Neural cell (in vitro differentiated cells): Measurements from ENCODE around the gene TFPT. TPM values are rescaled to one million over a fixed set of nuclear protein-coding genes. Genes with fewer than 3 reads are reported as not detected.

Experiments
- H2AFZ ChIP-seq: fragments of 200-600, 300-800 bp; sonication (generic), shearing (Covaris generic); 2 replicates; pipeline ENCODE4 v1.6.0; 2014; ENCODE audit warnings: low read depth, mild to moderate bottlenecking, antibody characterized with exemption, low read length, moderate library complexity
- H3F3A ChIP-seq: fragments of 200-600 bp; shearing (Covaris generic); 2 replicates; pipeline ENCODE4 v1.6.1; 2016; ENCODE audit warnings: mild to moderate bottlenecking, moderate library complexity, mixed read lengths, antibody characterized with exemption, low read length; ENCODE audit not compliant: insufficient read depth, poor library complexity, severe bottlenecking
- H3K27ac ChIP-seq: fragments of 200-600, 300-800 bp; sonication (generic), shearing (Covaris generic); 2 replicates; pipeline ENCODE4 v1.5.1; 2014; ENCODE audit warnings: mild to moderate bottlenecking, low read length, moderate library complexity
- H3K27me3 ChIP-seq: fragments of 300-800, 200-600 bp; sonication (generic), shearing (Covaris generic); 2 replicates; pipeline ENCODE4 v1.6.0; 2014; ENCODE audit warnings: mild to moderate bottlenecking, low read depth, low read length, moderate library complexity; ENCODE audit not compliant: insufficient read depth
- H3K36me3 ChIP-seq: fragments of 300-800, 200-600 bp; sonication (generic), shearing (Covaris generic); 2 replicates; pipeline ENCODE4 v1.5.1; 2014; ENCODE audit warnings: mild to moderate bottlenecking, antibody characterized with exemption, low read length, moderate library complexity; ENCODE audit not compliant: insufficient read depth
- H3K4me2 ChIP-seq: fragments of 300-800, 200-600 bp; sonication (generic), shearing (Covaris generic); 2 replicates; pipeline ENCODE4 v1.6.0; 2014; ENCODE audit warnings: mild to moderate bottlenecking, low read length
- H3K4me3 ChIP-seq: fragments of 300-800, 200-600 bp; sonication (generic), shearing (Covaris generic); 2 replicates; pipeline ENCODE4 v1.5.1; 2014; ENCODE audit warnings: mild to moderate bottlenecking, low read length, moderate library complexity
- H3K79me2 ChIP-seq: fragments of 200-600 bp; shearing (Covaris generic); replicated peaks from 2 replicates; pipeline ENCODE4 v1.6.0; 2014; ENCODE audit warnings: mild to moderate bottlenecking, low read length, moderate library complexity; ENCODE audit not compliant: insufficient read depth
- H3K9ac ChIP-seq: fragments of 300-800, 200-600 bp; sonication (generic), shearing (Covaris generic); 2 replicates; pipeline ENCODE4 v1.6.1; 2016; ENCODE audit warnings: mild to moderate bottlenecking, low read length, mixed read lengths
- H3K9me2 ChIP-seq: fragments of 200-600 bp; shearing (Covaris generic); 2 replicates; pipeline ENCODE4 v1.6.1; 2016; ENCODE audit warnings: mild to moderate bottlenecking, low read length, mixed read lengths; ENCODE audit not compliant: insufficient read depth
- H3K9me3 ChIP-seq: fragments of 200-600, 300-800 bp; sonication (generic), shearing (Covaris generic); 2 replicates; pipeline ENCODE4 v1.6.1; 2016; ENCODE audit warnings: mild to moderate bottlenecking, mixed run types, low read length, moderate library complexity, mixed read lengths
- H4K20me1 ChIP-seq: fragments of 200-600 bp; shearing (Covaris generic); 2 replicates; pipeline ENCODE4 v1.6.1; 2016; ENCODE audit warnings: mild to moderate bottlenecking, mixed run types; ENCODE audit not compliant: insufficient read depth
- EP300 ChIP-seq: fragments of 450-650 bp; conservative IDR thresholded peaks from 2 replicates; pipeline ENCODE4 v1.6.1; 2014; ENCODE audit warnings: antibody characterized with exemption, mild to moderate bottlenecking, moderate library complexity; ENCODE audit not compliant: poor library complexity, severe bottlenecking
- EZH2 ChIP-seq: fragments of 200-600, 300-800 bp; shearing (Covaris generic), sonication (generic); IDR thresholded peaks from 2 replicates; pipeline ENCODE4 v1.6.1; 2014; ENCODE audit warnings: antibody characterized with exemption, low read length, borderline replicate concordance, mild to moderate bottlenecking; ENCODE audit not compliant: insufficient read depth, poor library complexity, severe bottlenecking
- MXI1 ChIP-seq: fragments of 450-650 bp; conservative IDR thresholded peaks from 2 replicates; pipeline ENCODE4 v1.6.1; 2014; ENCODE audit warnings: antibody characterized with exemption, mild to moderate bottlenecking; ENCODE audit not compliant: poor library complexity, severe bottlenecking
- POLR2AphosphoS5 ChIP-seq: IDR thresholded peaks from 2 replicates; pipeline ENCODE4 v1.6.1; 2012
- RAD21 ChIP-seq: fragments of 450-650 bp; conservative IDR thresholded peaks from 2 replicates; pipeline ENCODE4 v1.6.1; 2014; ENCODE audit warnings: antibody characterized with exemption, mild to moderate bottlenecking, moderate library complexity
- REST ChIP-seq: IDR thresholded peaks from 2 replicates; pipeline ENCODE4 v1.6.1; 2012; ENCODE audit warnings: borderline replicate concordance
- SMC3 ChIP-seq: fragments of 450-650 bp; conservative IDR thresholded peaks from 2 replicates; pipeline ENCODE4 v1.6.1; 2014; ENCODE audit warnings: antibody characterized with exemption, mild to moderate bottlenecking, moderate library complexity; ENCODE audit not compliant: poor library complexity
- TAF1 ChIP-seq: IDR thresholded peaks from 2 replicates; pipeline ENCODE4 v1.6.1; 2012; ENCODE audit warnings: low read depth
- polyA plus RNA-seq: library from polyadenylated mRNA; depleted of rRNA; stranded (reverse); fragments of >200 nt; gene quantifications from 2 replicates; pipeline ENCODE4 v1.2.3, GENCODE V29; 2014
- TF ChIP-seq, protein P1 (sequence below): fragments of 450-650 bp; IDR thresholded peaks from 2 replicates; pipeline ENCODE4 v1.5.1; 2014; ENCODE audit warnings: antibody characterized with exemption, mild to moderate bottlenecking, moderate library complexity; ENCODE audit not compliant: poor library complexity, severe bottlenecking

The TFPT gene
- polyA plus RNA-seq, 1 donor from 2014 or later: 24.3 TPM

GRCh38 chr19:54124393-54124792, 8.9 kb upstream of the TFPT start:
- Histone ChIP-seq H3F3A (no peaks in the 10 kb centered on the region), H3K4me2 (no peak overlapping the region), H4K20me1 (no peaks in the 10 kb centered on the region), H3K9ac (no peak overlapping the region), H3K79me2 (no peaks in the 10 kb centered on the region), H3K9me3 (no peaks in the 10 kb centered on the region), H3K9me2 (no peaks in the 10 kb centered on the region), H3K27me3 (no peaks in the 10 kb centered on the region), H2AFZ (no peak overlapping the region), H3K27ac (no peak overlapping the region), H3K4me3 (no peak overlapping the region), H3K36me3 (no peaks in the 10 kb centered on the region)
- TF ChIP-seq POLR2AphosphoS5 (no peak), EP300 (no peak)

DNA sequence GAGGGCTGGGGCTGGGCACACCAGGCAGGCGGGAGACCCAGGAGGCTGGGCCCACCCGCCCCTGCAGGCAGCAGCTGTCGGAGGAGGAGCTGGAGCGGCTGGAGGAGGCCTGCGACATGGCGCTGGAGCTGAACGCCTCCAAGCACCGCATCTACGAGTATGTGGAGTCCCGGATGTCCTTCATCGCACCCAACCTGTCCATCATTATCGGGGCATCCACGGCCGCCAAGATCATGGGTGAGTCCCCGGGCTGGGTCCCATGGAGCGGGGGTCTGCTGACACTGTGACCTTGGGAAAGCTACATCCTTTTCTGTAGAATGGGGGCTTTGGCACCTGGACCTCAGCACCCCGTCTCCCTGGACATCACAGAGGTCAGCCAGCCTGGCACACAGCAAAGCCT, 8.2 kb upstream of the TFPT start:
- H3K27ac ChIP-seq: no peak overlapping the region
- no peaks in the 10 kb centered on the region for H3K79me2 ChIP-seq
- no peak overlapping the region for H2AFZ ChIP-seq
- H3K9me3 ChIP-seq: no peaks in the 10 kb centered on the region
- H4K20me1 ChIP-seq: no peaks in the 10 kb centered on the region
- no peak overlapping the region for H3K9ac ChIP-seq
- TF ChIP-seq, protein P1, sequence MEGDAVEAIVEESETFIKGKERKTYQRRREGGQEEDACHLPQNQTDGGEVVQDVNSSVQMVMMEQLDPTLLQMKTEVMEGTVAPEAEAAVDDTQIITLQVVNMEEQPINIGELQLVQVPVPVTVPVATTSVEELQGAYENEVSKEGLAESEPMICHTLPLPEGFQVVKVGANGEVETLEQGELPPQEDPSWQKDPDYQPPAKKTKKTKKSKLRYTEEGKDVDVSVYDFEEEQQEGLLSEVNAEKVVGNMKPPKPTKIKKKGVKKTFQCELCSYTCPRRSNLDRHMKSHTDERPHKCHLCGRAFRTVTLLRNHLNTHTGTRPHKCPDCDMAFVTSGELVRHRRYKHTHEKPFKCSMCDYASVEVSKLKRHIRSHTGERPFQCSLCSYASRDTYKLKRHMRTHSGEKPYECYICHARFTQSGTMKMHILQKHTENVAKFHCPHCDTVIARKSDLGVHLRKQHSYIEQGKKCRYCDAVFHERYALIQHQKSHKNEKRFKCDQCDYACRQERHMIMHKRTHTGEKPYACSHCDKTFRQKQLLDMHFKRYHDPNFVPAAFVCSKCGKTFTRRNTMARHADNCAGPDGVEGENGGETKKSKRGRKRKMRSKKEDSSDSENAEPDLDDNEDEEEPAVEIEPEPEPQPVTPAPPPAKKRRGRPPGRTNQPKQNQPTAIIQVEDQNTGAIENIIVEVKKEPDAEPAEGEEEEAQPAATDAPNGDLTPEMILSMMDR: no peak
- no peak for TF ChIP-seq POLR2AphosphoS5
- TF ChIP-seq MXI1: no peak
- no peak for TF ChIP-seq RAD21
- no peak for TF ChIP-seq EZH2
- no peak for TF ChIP-seq SMC3
- no peak for TF ChIP-seq REST
- no peak for TF ChIP-seq TAF1
- no peak for TF ChIP-seq EP300
- no peaks in the 10 kb centered on the region for H3K36me3 ChIP-seq
- no peaks in the 10 kb centered on the region for H3F3A ChIP-seq
- no peaks in the 10 kb centered on the region for H3K27me3 ChIP-seq
- no peak overlapping the region for H3K4me2 ChIP-seq
- H3K9me2 ChIP-seq: no peaks in the 10 kb centered on the region
- no peak overlapping the region for H3K4me3 ChIP-seq

GRCh38 chr19:54121259-54121658, 5.8 kb upstream of the TFPT start:
- Histone ChIP-seq H3K36me3 (no peaks in the 10 kb centered on the region), H2AFZ (no peak overlapping the region), H3F3A (no peaks in the 10 kb centered on the region), H4K20me1 (no peaks in the 10 kb centered on the region), H3K27me3 (no peaks in the 10 kb centered on the region), H3K9me3 (no peaks in the 10 kb centered on the region), H3K9me2 (no peaks in the 10 kb centered on the region), H3K79me2 (peaks cover 4% of the 10 kb centered on the region), H3K27ac (no peak overlapping the region), H3K9ac (no peak overlapping the region), H3K4me3 (no peak overlapping the region), H3K4me2 (no peak overlapping the region)
- TF ChIP-seq, protein P1: no peak
- no peak for TF ChIP-seq RAD21
